Midbrain (tissue), 1 donor: ENCODE results near the gene KPNA1.
"Not testable (repeated sequence)": the region's sequence is repeated elsewhere in the genome, so short reads cannot be mapped to it uniquely, and the experiment has no call there.

ENCODE experiments used
- DNase-seq: peaks from one replicate; lab custom pipeline; 2025; lab: John Stamatoyannopoulos, UW

The KPNA1 gene

DNA sequence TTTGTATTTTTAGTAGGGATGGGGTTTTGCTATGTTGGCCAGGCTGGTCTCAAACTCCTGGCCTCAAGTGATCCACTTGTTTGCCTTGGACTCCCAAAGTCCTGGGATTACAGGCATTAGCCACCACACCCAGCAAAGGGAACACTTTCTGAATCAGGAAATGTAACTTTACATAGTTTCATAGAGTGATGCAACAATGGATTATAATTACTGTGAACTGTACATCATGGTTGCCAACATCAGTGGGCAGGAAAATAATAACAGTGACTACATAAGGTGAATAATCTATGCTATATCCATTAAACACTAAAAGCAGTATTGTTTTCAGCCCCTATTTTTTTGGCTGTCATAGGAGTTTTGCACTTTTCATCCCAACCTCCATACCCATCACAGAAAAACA lies 5.0 kb upstream of the KPNA1 start:
- DNase-seq, result no peak

DNA sequence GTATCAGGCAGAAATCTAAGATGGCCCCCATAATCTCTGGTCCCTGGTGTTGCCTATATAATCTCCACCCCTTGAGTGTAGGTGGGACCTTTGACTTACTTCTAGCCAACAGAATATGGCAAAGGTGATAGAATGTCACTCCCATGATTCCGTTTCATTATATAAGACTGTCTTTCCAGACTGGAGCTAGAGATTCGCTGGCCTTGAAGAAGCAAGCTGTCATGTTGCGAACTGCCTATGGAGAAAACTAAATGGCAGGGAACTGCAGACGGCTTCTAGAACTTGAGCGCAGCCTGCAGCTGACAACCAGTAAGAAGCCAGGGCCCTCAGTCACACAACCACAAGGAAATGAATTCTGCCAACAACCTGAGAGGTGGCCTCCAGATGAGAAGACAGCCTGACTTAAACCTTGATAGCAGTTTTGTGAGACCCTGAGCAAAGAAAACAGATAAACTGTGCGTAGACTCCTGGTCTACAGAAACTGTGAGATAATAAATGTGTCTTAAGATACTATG lies 2.2 kb upstream of the KPNA1 start:
- DNase-seq, result no peak

DNA sequence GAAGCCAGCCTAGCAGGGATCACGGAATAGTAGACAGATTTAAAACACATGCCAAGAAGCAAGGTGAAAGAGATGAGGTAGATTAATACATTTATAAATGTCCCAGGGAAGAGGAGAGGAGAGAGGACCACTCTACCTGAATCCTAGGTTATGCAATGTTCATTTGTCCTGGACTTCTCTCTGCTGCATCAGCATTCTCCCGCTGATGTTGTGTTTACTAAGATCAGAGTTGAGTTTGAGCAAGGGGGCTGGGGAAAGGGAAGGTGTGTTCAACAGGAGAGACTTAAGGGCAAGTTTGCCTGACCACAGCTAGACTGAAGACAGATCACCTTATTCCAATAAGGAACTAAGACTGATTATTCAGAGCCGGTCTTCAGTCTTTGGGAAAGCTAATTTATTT lies 1.1 kb upstream of the KPNA1 start:
- DNase-seq, result no peak

DNA sequence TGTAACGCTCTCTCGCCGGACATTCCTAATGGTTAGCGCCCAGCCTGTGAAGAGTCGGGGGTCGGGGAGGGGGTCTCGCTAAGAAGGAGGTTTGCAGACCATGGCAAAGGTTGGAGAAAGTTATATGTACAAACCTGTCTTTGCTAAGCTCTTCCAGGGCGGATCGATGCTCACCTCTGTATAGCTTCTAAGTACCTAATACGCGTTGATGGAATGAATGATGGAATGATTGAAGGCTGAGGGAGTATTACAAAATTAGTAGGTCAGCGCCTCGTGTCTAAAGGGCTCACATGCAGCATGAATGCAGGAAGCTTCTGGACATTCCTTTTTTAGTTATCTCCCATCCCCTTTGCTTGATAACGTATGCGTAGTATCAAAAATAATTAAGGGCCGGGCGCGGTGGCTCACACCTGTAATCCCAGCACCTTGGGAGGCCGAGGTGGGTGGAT lies 305 bp upstream of the KPNA1 start:
- DNase-seq, result no peak

DNA sequence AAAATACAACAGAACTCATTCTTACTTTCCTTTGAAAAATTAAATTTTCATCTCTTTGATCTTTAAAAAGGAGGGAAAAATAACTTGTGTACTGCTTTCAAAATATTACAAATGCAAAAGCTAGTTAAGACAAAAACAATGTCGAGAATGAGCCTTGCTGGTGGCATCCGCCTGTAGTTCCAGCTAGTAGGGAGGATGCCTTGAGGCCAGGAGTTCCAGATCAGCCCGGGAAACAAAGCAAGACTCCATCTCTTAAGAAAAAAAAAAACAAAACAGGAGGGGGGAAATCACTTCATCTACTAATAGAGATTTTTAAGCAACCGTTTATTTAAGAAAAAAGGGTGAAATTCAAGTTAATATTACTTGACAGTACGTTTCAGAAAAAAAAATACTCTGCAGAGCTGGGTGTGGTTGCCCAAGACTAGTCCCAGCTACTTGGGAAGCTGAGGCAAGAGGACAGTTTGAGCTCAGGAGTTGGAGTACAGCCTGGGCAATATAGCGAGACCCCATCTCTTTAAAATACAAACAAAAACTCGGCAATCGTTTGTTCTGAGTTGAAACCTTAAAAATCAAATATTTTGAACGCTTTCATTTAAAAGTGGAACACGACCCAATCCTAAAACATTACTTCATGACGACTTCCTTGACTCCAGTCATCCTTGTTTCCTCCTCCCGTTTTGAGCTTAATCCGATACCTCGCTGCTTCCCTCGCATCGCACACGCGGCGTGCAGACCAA lies 1.2 kb downstream of the KPNA1 start:
- no peak for DNase-seq

DNA sequence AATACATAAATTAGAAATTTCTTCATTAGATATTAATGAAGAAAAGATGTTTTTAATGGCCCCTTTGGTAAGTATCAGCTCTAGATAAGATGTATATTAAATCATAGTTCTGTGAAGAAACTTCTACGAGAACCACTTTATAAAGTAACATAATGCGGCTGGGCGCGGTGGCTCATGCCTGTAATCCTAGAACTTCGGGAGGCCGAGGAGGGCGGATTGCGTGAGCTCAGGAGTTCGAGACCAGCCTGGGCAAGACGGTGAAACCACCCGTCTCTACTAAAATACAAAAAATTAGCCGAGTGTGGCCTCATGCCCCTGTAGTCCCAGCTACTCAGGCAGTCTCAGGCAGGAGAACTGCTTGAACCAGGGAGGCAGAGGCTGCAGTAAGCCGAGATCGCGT lies 2.5 kb downstream of the KPNA1 start:
- no peak for DNase-seq

DNA sequence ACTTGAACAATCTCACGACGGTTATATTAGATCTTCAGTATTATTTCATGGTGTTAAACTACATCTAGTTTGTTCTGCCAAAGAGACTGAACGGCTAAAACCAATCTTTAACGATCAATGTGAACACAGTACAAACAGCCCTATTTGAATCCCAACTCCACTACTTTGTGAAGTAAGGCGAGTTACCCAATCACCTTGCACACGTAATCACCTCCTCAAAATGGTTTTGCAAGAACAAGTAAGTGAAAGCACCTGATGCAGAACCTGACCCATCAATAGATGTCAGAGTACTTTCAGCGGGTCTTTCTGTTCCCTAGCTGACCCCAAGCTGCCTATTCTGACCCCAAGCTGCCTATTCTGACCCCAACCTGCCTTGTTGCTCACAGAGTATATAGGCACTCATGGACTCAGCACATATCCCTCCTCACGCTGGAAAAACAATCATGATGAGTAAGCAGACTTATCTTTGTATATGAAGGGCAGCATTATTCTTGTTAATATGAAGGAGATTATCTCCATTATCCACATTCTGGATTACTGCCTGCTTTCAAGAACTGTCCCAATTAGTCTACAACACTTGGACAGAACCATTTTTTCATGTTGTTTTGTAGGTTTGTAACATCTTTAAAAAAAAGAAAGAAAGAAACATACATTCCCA lies 3.7 kb downstream of the KPNA1 start:
- no peak for DNase-seq

DNA sequence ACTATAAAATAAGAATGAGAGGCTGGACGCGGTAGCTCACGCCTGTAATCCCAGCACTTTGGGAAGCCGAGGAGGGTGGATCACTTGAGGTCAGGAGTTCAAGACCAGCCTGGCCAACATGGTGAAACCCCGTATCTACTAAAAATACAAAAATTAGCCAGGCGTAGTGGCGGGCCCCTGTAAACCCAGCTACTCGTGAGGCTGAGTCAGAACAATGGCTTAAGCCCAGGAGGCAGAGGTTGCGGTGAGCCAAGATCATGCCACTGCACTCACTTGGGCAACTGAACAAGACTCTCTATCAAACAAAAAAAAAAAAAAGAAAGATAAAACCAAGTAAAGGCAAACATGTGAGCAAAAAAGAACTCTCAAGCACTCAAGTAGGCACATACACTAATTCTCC lies 5.8 kb downstream of the KPNA1 start:
- not testable (repeated sequence) for DNase-seq

DNA sequence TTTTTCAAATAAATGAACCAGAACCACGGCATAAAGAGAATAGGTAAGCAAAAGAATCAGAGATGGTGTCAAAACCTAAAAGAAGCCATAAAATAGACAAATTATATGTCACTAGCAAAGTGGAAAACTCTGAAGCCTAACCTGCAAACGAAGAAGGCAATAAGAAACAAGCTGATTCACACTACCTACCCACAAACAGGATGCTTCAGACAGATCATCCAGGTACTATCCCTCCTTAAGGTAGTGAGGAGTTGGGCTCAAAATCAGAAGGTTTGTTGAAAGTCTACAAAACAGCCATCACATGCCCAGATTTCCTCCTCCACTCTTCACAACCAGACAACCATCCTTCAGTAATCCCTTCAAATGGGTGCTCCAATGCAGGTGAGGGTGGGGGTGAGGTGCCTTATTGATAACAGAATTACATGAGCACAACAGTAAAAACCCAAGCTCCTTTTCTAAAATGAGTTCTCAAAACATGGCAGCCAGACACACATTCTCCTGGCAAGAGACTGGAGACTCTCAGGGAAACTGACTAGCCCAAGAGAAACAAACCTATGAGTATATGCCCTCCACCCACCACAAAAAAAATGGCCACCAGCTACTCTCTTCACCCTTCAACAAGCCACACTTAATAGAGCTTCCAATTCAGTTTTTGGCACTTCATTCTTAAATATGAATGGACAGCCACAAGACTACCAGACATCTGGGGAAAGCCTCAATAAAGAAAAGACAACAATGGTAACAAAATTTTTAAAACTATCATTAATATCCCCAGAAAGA lies 6.4 kb downstream of the KPNA1 start:
- no peak for DNase-seq

DNA sequence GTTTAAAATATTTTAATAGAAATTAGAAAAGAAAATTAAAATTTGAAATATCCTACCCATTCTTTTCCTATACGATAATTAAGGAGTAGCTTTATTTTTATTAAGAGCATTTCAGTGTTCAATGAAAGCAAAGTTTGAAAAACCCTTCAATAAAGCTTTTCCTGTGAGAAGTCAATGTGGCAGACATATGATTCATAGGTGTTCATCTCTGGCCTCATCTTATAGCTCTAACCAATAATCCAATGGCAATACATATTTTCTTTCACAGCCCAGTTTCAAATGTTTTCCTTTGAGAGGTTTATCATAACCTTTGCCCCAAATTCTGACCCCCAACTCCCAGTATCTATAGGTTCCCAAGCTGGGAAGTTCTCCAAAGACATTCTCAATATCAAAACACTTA lies 8.3 kb downstream of the KPNA1 start:
- no peak for DNase-seq

DNA sequence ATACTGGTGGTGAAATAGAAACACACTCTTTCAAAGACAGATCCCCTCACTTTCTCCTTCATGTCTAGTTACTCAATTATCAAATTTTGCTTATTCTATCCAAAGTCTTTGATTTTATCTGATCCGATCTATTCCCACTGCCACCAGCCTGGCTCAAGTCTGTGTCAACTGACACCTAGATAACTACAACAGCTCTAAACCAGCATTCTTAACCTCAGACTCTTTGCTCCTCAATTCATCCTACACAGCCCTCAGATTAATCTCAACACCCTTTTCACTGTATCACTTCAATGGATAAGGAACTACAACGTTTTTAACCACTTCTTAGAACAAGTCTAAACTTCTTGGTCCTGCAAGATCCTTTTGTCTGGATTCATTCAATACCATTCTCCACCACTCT lies 9.1 kb downstream of the KPNA1 start:
- no peak for DNase-seq

DNA sequence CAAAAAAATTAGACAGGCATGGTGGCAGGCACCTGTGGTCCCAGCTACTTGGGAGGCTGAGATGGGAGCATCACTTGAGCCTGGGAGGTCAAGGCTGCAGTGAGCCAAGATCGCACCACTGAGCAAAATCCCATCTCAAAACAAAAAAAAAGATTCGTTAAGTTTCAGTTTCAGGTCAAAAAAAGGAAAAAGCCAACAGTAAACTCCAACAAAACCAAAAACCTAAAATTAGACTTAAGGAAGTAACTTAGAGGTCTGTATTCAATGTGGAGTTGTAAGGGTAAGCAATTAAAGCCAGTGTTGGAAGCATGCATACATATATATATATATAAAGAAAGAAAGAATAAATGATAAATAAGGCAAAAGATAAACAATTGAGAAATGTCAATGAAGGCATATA lies 11.8 kb downstream of the KPNA1 start:
- DNase-seq, result no peak

DNA sequence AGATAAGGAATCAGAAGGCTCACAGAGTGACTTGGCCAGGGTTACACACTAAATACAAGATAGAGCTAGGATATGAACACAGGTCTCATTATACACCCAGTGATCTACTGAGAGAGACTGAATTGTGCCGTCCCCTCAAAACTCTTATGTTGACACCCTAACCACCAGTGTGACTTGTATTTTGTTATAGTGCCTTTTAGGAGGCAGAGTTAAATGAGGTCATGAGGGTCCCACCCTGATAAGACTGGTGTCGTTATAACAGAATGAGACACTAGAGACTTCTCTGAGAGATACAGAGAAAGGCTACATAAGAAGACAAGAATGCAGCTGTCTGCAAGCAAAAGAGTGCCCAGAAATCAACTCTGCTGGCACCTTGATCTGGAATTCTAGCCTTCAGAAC lies 12.6 kb downstream of the KPNA1 start:
- DNase-seq, result no peak

DNA sequence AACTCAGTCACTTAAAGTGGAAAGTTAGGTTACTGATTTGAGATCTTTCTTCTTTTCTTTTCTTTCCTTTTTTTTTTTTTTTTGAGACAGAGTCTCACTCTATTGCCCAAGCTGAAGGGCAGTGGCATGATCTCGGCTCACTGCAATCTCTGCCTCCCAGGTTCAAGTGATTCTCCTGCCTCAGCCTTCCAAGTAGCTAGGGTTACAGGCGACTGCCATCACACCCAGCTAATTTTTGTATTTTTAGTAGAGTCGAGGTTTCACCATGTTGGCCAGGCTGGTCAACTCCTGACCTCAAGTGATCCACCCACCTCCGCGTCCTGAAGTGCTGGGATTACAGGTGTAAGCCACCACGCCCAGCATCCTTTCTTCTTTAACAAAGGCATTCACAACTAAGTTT lies 13.8 kb downstream of the KPNA1 start:
- DNase-seq, result not testable (repeated sequence)

DNA sequence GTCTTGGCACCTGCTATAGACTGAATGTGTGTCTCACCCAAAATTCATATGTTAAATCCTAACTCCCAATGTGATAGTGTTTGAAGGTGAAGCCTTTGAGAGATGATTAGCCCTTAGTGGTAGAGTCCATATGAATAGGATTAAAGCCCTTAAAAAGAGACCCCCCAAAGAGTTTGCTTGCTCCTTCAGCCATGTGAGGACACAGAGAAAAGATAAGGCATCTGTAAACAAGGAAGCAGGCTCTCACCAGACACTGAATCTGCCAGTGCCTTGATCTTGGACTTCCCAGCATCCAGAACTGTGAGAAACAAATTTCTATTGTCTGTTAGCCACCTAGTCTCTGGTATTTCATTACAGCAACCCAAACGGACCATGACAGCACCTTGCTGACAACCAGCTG lies 16.6 kb downstream of the KPNA1 start:
- DNase-seq, result no peak

DNA sequence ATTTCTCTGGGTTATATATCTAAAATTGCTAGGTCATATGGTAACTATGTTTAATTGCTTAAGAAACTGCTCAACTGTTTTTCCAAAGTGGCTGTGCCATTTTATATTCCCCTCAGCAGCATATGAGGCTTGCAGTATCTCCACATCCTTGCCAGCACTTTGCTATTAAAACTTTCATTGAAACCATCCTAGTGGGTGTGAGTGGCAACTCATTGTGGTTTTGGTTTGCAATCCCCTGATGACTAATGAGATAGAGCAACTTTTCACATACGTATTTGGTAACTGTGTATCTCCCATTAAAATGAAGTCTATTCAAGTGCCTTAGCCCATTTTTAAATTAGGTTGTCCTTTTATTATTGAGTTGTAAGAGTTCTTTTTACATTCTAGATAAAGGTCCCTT lies 17.3 kb downstream of the KPNA1 start:
- DNase-seq, result no peak

DNA sequence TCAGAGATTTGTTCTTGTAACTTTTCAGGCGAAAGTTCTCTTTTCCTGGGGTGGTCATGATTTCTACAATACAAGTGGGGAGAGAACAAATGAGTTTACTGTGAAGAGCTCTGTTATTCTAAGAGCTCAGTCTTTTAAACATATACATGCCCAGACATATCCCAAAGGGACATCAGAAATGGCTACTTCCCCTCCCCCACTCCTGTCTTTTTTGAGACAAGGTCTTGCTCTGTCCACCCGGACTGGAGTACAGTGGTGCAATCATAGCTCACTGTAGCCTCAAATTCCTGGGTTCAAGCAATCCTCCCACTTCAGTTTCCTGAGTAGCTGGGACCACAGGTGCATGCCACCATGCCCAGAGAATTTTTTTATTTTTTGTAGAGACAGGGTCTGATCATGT lies 18.2 kb downstream of the KPNA1 start:
- DNase-seq, result no peak

DNA sequence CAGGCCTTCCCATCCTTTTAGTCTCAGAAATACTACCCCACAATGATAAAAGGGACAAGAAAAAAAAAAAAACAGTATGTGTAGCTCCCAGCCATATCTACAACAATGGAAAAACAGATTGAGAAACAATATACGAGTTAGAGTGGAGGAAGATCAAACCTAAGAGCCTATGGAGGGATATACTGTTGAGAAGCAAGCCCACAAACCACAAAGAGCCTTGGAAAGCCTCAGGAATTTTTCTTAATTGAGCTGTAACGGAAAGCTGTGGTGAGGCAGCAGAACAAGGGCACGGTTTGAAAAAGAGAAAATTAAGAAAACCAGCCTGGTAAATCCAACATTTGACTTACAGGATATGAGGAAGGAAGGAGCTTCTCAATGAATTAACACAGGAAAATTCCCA lies 21.4 kb downstream of the KPNA1 start:
- DNase-seq, result no peak

DNA sequence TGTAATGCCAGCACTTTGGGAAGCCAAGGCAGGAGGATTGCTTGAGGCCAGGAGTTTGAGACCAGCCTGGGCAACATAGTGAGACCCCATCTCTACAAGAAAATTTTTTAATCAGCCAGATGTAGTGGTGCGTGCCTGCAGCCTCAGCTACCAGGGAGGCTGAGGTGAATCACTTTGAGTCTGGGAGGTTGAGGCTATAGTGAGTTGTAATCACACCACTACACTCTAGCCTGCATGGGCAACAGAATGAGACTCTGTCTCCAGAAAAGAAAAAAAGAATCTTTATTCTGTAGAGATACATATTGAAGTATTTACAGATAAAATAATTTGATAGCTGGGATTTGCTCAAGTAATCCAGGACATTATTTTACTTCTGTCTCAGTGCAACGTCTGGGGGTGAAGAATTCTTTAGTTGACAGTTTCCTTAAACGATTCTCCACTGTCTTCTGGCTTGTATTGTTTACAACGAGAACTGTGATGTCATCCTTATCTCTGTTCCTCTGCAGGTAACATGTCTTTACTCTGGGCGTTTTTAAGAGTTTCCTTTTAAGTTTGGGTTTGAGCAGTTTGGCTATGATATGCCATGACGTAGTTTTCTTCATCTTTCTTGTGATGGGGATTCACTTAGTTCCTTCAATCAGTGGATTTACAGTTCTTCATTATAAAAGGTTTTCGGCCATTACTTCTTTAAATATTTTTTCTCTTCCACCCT lies 26.3 kb downstream of the KPNA1 start:
- no peak for DNase-seq

DNA sequence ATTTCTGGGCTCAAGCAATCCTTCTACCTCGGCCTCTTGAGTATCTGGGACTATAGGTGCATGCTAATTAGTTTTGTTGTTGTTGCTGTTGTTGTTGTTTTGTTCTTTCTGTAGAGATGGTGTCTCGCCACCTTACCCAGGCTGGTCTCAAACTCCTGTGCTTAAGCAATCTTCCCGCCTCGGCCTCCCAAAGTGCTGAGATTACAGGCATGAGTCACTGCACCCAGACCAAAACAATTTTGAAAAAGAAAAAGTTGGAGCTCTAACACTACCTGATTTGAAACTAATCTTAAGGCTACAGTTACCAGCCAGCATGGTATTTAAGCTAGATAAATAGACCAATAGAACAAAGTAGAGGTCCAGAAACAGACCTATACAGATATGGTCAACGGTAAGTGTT lies 29.8 kb downstream of the KPNA1 start:
- no peak for DNase-seq

DNA sequence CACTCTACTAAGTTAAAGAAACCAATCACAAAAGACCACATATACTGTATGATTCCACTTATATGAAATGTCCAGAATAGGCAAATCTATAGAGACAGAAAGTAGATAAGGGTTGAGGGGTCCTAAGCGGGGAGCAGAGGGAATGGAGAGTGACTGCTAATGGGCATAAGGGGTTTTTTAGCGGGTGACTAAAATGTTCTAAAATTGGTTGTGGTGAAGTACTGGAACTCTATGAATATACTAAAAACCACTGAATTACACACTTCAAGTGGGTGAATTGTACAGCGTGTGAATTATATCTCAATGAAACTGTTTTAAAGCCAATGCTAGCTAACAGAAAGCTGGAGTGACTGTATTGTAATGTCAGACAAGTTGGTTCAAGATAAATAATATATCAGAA lies 33.3 kb downstream of the KPNA1 start:
- no peak for DNase-seq

DNA sequence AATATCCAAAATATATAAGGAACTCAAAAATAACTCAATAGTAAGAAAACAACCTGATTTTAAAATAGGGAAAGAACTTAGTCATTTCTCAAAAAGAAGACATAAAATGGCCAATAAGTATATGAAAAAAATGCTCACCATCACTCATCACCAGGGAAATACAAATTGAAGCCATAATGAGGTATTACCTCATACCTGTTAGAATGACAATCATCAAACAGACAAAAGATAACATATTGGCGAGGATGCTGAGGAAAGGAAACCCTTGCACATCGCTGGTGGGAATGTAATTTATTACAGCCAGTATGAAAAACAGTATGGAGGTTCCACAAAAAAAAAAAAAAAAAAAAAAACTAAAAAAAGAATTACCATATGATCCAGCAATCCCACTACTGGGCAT lies 38.2 kb downstream of the KPNA1 start:
- no peak for DNase-seq
